Calu3 (cell line): ENCODE measurements around the gene C1orf226. TPM values are rescaled to one million over a fixed set of nuclear protein-coding genes. Genes with fewer than 3 reads are reported as not detected.

Experiments
- BruUV-seq: library from RNA; stranded (reverse); fragments of 400-500 nt; replicated peaks from 2 replicates; lab custom pipeline; 2021; lab: Mats Ljungman, UMichigan
- CTCF ChIA-PET: fragments of 300-600 bp; sonication (Branson Sonifier 250); formaldehyde crosslinking; loops from one replicate; lab custom pipeline; 2022; ENCODE audit warnings: antibody characterized with exemption; lab: Charles Lee
- DNase-seq: peaks from one replicate; pipeline ENCODE4 v3.0.0; 2022
- H3K27ac Mint-ChIP-seq: one replicate; pipeline ENCODE4 v1.8.0; 2022; ENCODE audit warnings: mixed read lengths; ENCODE audit not compliant: unreplicated experiment
- H3K27me3 Mint-ChIP-seq: one replicate; pipeline ENCODE4 v1.8.0; 2022; ENCODE audit warnings: mixed read lengths; ENCODE audit not compliant: unreplicated experiment
- H3K36me3 Mint-ChIP-seq: one replicate; pipeline ENCODE4 v1.8.0; 2022; ENCODE audit warnings: mild to moderate bottlenecking, moderate library complexity, mixed read lengths; ENCODE audit not compliant: insufficient read depth, unreplicated experiment
- H3K4me1 Mint-ChIP-seq: one replicate; pipeline ENCODE4 v1.8.0; 2022; ENCODE audit warnings: mild to moderate bottlenecking, low read depth, mixed read lengths; ENCODE audit not compliant: unreplicated experiment
- H3K4me3 Mint-ChIP-seq: one replicate; pipeline ENCODE4 v1.8.0; 2022; ENCODE audit warnings: mild to moderate bottlenecking, low read depth, moderate library complexity, mixed read lengths; ENCODE audit not compliant: unreplicated experiment
- H3K9me3 Mint-ChIP-seq: one replicate; pipeline ENCODE4 v1.8.0; 2022; ENCODE audit warnings: low read depth, mixed read lengths; ENCODE audit not compliant: unreplicated experiment
- CTCF ChIP-seq: fragments of 200-600 bp; IDR thresholded peaks from one replicate; pipeline ENCODE4 v1.8.0; 2022; ENCODE audit warnings: antibody characterized with exemption; ENCODE audit not compliant: unreplicated experiment
- intact Hi-C: fragments of 100-400 bp; cut with micrococcal nuclease; formaldehyde crosslinking; loops from one replicate; pipeline ENCODE4 v1.10.0; 2022; ENCODE audit not compliant: unreplicated experiment
- total RNA-seq: library from RNA; stranded (reverse); gene quantifications from 2 replicates; pipeline ENCODE4 v1.2.3, GENCODE V29; 2022

C1orf226 gene
- total RNA-seq, 1 experiment from 2014 or later: 14.1 TPM

DNA sequence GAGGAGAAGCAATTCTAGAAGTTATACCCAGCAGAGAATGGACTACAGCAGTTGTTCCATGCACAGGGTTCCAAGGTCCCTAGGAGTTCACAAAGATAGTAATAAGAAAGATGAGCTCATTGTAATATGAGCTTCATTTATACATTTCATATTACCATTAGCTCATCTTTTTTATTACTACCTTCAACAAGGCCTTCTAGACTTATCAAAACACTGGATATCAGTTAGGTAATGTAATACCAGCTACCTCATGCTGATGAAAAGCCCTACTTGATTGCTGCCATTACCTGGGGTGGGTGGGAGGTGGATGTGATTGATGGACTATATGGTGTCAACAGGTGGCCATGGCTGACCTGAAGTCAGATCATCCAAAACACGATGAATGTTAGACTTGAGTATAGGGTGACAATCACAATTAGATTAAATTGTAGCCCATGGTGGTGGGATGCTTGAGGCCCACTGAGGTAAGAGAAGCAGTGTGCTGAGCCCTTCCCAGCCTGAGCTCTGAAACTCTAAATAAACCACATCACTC lies 39.0 kb upstream of the C1orf226 start:
- no TSS peak for BruUV-seq
- H3K27me3 Mint-ChIP-seq: no peaks in the 10 kb centered on the region

DNA sequence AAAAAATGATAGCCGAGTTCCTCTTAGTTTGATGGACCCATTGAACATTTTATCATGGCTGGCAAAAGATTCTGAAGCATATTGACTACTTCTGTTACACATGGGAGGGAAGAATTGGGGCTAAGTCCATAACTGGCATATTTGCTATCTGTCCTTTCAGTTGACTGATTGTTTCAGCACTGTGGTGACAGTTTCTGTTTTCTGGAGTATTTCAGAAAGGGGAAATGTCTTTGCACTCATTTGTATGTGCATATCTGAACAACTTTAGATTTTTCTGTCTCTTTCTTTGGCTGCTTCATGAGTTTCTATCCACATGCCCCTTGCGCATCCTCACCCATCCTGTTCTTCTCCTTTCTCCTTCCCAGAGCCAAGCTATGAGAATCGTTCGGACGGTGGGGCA lies 38.1 kb upstream of the C1orf226 start:
- BruUV-seq: no TSS peak
- H3K4me3 Mint-ChIP-seq: no peak overlapping the region
- H3K9me3 Mint-ChIP-seq: no peaks in the 10 kb centered on the region
- CTCF ChIA-PET: no interaction called here
- TF ChIP-seq CTCF: no peak
- intact Hi-C loops: no loop called here
- H3K4me1 Mint-ChIP-seq: peaks cover 18% of the 10 kb centered on the region
- DNase-seq: no peak
- no peak overlapping the region for H3K27ac Mint-ChIP-seq
- H3K36me3 Mint-ChIP-seq: no peaks in the 10 kb centered on the region
- no peaks in the 10 kb centered on the region for H3K27me3 Mint-ChIP-seq

More for the DNA sequence above, 39.0 kb upstream of the C1orf226 start:
- no peak for DNase-seq
- no peaks in the 10 kb centered on the region for H3K36me3 Mint-ChIP-seq
- intact Hi-C loops: no loop called here
- peaks cover 9% of the 10 kb centered on the region for H3K4me1 Mint-ChIP-seq
- no peak overlapping the region for H3K27ac Mint-ChIP-seq
- no peak for TF ChIP-seq CTCF
- H3K9me3 Mint-ChIP-seq: no peaks in the 10 kb centered on the region
- no peak overlapping the region for H3K4me3 Mint-ChIP-seq
- CTCF ChIA-PET: no interaction called here

DNA sequence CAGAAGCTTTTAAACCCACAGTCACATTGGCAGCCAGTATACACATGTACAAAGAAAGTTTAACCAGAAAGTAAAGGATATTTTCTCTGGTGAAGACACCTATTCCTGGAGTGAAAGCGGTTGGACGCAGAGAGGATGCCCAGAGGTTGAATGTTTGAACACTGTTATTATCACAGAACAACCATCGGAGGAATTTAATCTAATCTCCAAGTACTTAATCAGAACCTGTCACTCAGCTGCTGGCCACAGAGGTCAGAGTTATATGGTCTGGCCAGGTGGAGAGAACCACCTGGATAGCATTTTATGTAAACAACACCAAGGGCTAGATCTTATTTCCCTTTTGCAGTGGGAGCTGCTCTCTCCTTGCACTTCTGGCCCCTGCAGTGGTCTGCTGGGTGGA lies 34.2 kb upstream of the C1orf226 start:
- H3K36me3 Mint-ChIP-seq: no peaks in the 10 kb centered on the region
- no peaks in the 10 kb centered on the region for H3K9me3 Mint-ChIP-seq
- no peak for TF ChIP-seq CTCF
- no peaks in the 10 kb centered on the region for H3K27me3 Mint-ChIP-seq
- H3K4me1 Mint-ChIP-seq: peaks cover 51% of the 10 kb centered on the region
- no peak overlapping the region for H3K27ac Mint-ChIP-seq
- no peak overlapping the region for H3K4me3 Mint-ChIP-seq
- intact Hi-C loops: loop anchor here (2.0 to 5.0 kb wide), 2 partner anchors 60 to 290 kb away; no protein-coding TSS in a partner anchor
- CTCF ChIA-PET: interaction anchor here (0.7 to 1.4 kb wide), 3 partner anchors 9 to 43 kb away, joined by 4 read pairs; no protein-coding TSS in a partner anchor
- BruUV-seq: no TSS peak
- peak; percentile 13 for DNase-seq

DNA sequence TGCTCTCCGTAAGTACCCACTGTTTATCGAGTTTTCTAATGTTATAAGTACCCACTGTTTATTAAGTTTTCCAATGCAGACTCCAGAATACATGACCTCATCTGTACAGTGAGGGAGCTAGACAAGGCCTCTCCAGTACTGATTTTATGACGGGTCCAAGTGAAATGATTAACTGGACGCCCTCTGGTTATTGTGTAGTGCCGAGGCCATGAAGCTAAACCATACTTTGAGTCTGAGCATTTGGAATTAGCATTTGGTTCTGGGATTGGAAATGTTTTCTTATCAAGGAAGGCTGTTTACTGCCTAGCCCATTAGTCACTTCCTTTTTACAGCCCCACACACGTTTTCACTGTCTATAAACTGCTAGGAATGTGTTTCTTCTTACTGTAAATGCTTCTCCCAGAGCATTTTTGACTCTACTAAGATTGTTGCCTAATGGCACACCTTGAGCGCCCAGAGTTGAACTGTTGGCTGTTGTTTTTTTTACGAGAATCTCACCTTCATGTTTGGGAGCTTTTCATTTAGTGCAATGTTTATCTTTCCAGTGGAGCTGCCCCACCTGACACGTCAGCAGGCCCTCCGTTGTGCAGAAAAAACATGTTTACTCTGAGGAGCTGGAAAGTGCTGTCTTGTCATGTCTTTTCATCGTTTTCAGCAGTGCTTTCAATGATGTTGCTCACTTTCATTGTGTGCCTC lies 31.7 kb upstream of the C1orf226 start:
- intact Hi-C loops: loop anchor here (5.0 to 10.0 kb wide), 2 partner anchors 62 to 155 kb away; no protein-coding TSS in a partner anchor
- CTCF ChIA-PET: interaction anchor here (0.7 to 1.0 kb wide), 2 partner anchors 31 to 294 kb away, joined by 3 read pairs; partner anchors contain the start of gene C1orf226
- DNase-seq: peak; percentile 17
- peak overlapping the region; percentile 45 for H3K27ac Mint-ChIP-seq
- no peak for TF ChIP-seq CTCF
- peaks cover 51% of the 10 kb centered on the region for H3K4me1 Mint-ChIP-seq
- no peaks in the 10 kb centered on the region for H3K27me3 Mint-ChIP-seq
- peaks cover 5% of the 10 kb centered on the region for H3K36me3 Mint-ChIP-seq
- peak overlapping the region; percentile 7 for H3K4me3 Mint-ChIP-seq
- no peaks in the 10 kb centered on the region for H3K9me3 Mint-ChIP-seq
- no TSS peak for BruUV-seq
